WTC11 (cell line): Measurements from ENCODE around the gene MGAT5B. TPM values are rescaled to one million over a fixed set of nuclear protein-coding genes. Genes with fewer than 3 reads are reported as not detected.

Source experiments
- ATAC-seq: fragments of 200-7000 bp; cut with Tn5 transposase; 2 replicates; pipeline ENCODE4 v1.10.0; 2021; ENCODE audit warnings: mild to moderate bottlenecking, moderate library complexity
- CTCF ChIA-PET: fragments of 300-600 bp; sonication (Branson Sonifier 250); formaldehyde crosslinking; loops from one replicate; lab custom pipeline; 2021; ENCODE audit warnings: antibody characterized with exemption; lab: Charles Lee
- POLR2A ChIA-PET: fragments of 350-600 bp; sonication (Branson Sonifier 250); formaldehyde crosslinking; loops from one replicate; lab custom pipeline; 2021; ENCODE audit warnings: antibody characterized with exemption; lab: Charles Lee
- DNase-seq: peaks from one replicate; pipeline ENCODE4 v3.0.0; 2021; ENCODE audit warnings: low spot score
- H3K27ac Mint-ChIP-seq: 2 replicates; pipeline ENCODE4 v1.8.0; 2021; ENCODE audit warnings: mixed read lengths
- H3K27me3 Mint-ChIP-seq: 2 replicates; pipeline ENCODE4 v1.8.0; 2021; ENCODE audit warnings: low read depth, mild to moderate bottlenecking, moderate library complexity, mixed read lengths
- H3K36me3 Mint-ChIP-seq: 2 replicates; pipeline ENCODE4 v1.8.0; 2021; ENCODE audit warnings: mixed read lengths
- H3K4me1 Mint-ChIP-seq: 2 replicates; pipeline ENCODE4 v1.8.0; 2022; ENCODE audit warnings: mixed read lengths
- H3K4me3 Mint-ChIP-seq: 2 replicates; pipeline ENCODE4 v1.8.0; 2021; ENCODE audit warnings: mild to moderate bottlenecking, moderate library complexity, mixed read lengths
- H3K9me3 Mint-ChIP-seq: 2 replicates; pipeline ENCODE4 v1.8.0; 2021; ENCODE audit warnings: mixed read lengths
- CBFB ChIP-seq: sonication (generic); formaldehyde crosslinking; IDR thresholded peaks from 2 replicates; pipeline ENCODE4 v1.8.1; 2022; ENCODE audit warnings: mild to moderate bottlenecking, low read depth, missing genetic modification reagents
- CDX4 ChIP-seq: fragments of 250-450 bp; sonication (Bioruptor Pico); IDR thresholded peaks from 2 replicates; pipeline ENCODE4 v1.9.0; 2021; ENCODE audit warnings: moderate library complexity, mild to moderate bottlenecking, inconsistent platforms, borderline replicate concordance
- CREB1 ChIP-seq: sonication (generic); formaldehyde crosslinking; IDR thresholded peaks from 2 replicates; pipeline ENCODE4 v1.8.0; 2023; ENCODE audit warnings: mild to moderate bottlenecking, missing genetic modification reagents
- CTCF ChIP-seq: fragments of 200-600 bp; IDR thresholded peaks from 2 replicates; pipeline ENCODE4 v1.8.0; 2022; ENCODE audit warnings: antibody characterized with exemption
- GRHL2 ChIP-seq: fragments of 250-450 bp; sonication (Bioruptor Pico); IDR thresholded peaks from 2 replicates; pipeline ENCODE4 v1.8.0; 2022; ENCODE audit warnings: mild to moderate bottlenecking, moderate library complexity; ENCODE audit not compliant: insufficient replicate concordance, severe bottlenecking
- HMGA2 ChIP-seq: fragments of 250-450 bp; sonication (Bioruptor Pico); IDR thresholded peaks from 2 replicates; pipeline ENCODE4 v1.4.0; 2021; ENCODE audit warnings: mild to moderate bottlenecking, moderate library complexity
- HMGXB4 ChIP-seq: sonication (generic); formaldehyde crosslinking; IDR thresholded peaks from 2 replicates; pipeline ENCODE4 v1.8.1; 2023; ENCODE audit warnings: mild to moderate bottlenecking, moderate library complexity, missing genetic modification reagents
- JUN ChIP-seq: sonication (generic); formaldehyde crosslinking; IDR thresholded peaks from 2 replicates; pipeline ENCODE4 v1.8.0; 2023; ENCODE audit warnings: mild to moderate bottlenecking, missing genetic modification reagents
- KAT7 ChIP-seq: sonication (generic); formaldehyde crosslinking; IDR thresholded peaks from 2 replicates; pipeline ENCODE4 v1.8.1; 2023; ENCODE audit warnings: missing genetic modification reagents, mild to moderate bottlenecking, borderline replicate concordance
- NFYB ChIP-seq: sonication (generic); formaldehyde crosslinking; conservative IDR thresholded peaks from 2 replicates; pipeline ENCODE4 v1.8.0; 2022; ENCODE audit warnings: low read depth, missing genetic modification reagents
- NR2C2 ChIP-seq: sonication (generic); formaldehyde crosslinking; IDR thresholded peaks from 2 replicates; pipeline ENCODE4 v1.8.0; 2022; ENCODE audit warnings: mild to moderate bottlenecking, missing genetic modification reagents
- NR3C1 ChIP-seq: sonication (generic); formaldehyde crosslinking; conservative IDR thresholded peaks from 2 replicates; pipeline ENCODE4 v1.8.1; 2023; ENCODE audit warnings: low read depth, mild to moderate bottlenecking, missing genetic modification reagents
- ZNF138 ChIP-seq: sonication (generic); formaldehyde crosslinking; conservative IDR thresholded peaks from 2 replicates; pipeline ENCODE4 v1.8.1; 2022; ENCODE audit warnings: mild to moderate bottlenecking, moderate library complexity, missing genetic modification reagents
- ZNF219 ChIP-seq: sonication (generic); formaldehyde crosslinking; IDR thresholded peaks from 2 replicates; pipeline ENCODE4 v1.8.0; 2023; ENCODE audit warnings: missing genetic modification reagents, mild to moderate bottlenecking, borderline replicate concordance
- ZNF423 ChIP-seq: fragments of 250-450 bp; sonication (Bioruptor Pico); IDR thresholded peaks from 2 replicates; pipeline ENCODE4 v2.1.2; 2022; ENCODE audit warnings: mild to moderate bottlenecking, moderate library complexity
- total RNA-seq: library from RNA; stranded (reverse); gene quantifications from 3 replicates; pipeline ENCODE4 v1.2.3, GENCODE V29; 2021
- TF ChIP-seq, protein P1 (sequence below): sonication (generic); formaldehyde crosslinking; IDR thresholded peaks from 2 replicates; pipeline ENCODE4 v1.8.0; 2022; ENCODE audit warnings: mild to moderate bottlenecking, missing genetic modification reagents

Gene MGAT5B
- total RNA-seq, 1 experiment from 2014 or later = 11.6 TPM

DNA sequence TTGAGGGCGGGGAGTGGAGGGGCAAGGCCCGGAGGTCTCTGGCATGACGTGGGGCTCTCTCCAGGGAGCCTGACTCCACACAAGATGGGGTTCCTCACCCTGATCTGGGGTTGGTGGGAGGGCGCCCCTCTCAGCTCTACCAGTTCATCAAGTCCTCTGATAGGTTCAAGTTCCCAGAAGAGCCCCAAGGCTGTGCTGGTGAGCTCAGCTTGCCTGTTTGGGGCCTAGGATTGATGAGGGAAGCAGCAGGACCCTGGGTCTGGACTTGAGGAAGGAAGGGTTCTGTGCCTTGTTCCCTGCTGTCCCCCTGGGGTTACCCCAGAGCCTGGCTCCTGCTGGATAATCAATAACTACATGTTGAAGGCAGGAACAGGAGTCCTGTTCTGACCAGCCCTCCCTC is 3.5 kb downstream of the MGAT5B start:
- Mint-ChIP-seq H3K9me3 (peaks cover 11% of the 10 kb centered on the region), H3K4me1 (peaks cover 12% of the 10 kb centered on the region), H3K27ac (no peak overlapping the region), H3K36me3 (peaks cover 12% of the 10 kb centered on the region), H3K27me3 (peaks cover 28% of the 10 kb centered on the region), H3K4me3 (no peak overlapping the region)
- ChIA-PET POLR2A (no interaction called here), CTCF (no interaction called here)
- no peak for TF ChIP-seq ZNF423 (CRISPR knock-in tag)
- no peak for DNase-seq
- ATAC-seq = no peak

- no peak for ATAC-seq
Observed at GRCh38 chr17:76872221-76872873, 4.1 kb downstream of the MGAT5B start.

GRCh38 chr17:76872874-76873221 is 4.6 kb downstream of the MGAT5B start:
- Mint-ChIP-seq H3K27me3 (peaks cover 18% of the 10 kb centered on the region), H3K9me3 (peaks cover 11% of the 10 kb centered on the region), H3K36me3 (peaks cover 12% of the 10 kb centered on the region), H3K4me3 (no peak overlapping the region), H3K27ac (no peak overlapping the region), H3K4me1 (peaks cover under 1% of the 10 kb centered on the region)
- ATAC-seq (no peak), DNase-seq (no peak)
- TF ChIP-seq NFYB (CRISPR knock-in tag) = no peak
- TF ChIP-seq HMGA2 (CRISPR knock-in tag) = no peak
- TF ChIP-seq CTCF = no peak
- TF ChIP-seq JUN = no peak
- TF ChIP-seq ZNF138 (CRISPR knock-in tag) = no peak
- TF ChIP-seq KAT7 = no peak
- TF ChIP-seq HMGXB4 (CRISPR knock-in tag) = no peak
- TF ChIP-seq, protein P1, sequence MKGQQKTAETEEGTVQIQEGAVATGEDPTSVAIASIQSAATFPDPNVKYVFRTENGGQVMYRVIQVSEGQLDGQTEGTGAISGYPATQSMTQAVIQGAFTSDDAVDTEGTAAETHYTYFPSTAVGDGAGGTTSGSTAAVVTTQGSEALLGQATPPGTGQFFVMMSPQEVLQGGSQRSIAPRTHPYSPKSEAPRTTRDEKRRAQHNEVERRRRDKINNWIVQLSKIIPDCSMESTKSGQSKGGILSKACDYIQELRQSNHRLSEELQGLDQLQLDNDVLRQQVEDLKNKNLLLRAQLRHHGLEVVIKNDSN = no peak
- no peak for TF ChIP-seq NR3C1 (CRISPR knock-in tag)
- TF ChIP-seq CREB1 (CRISPR knock-in tag) = no peak
- TF ChIP-seq NR2C2 (CRISPR knock-in tag) = no peak
- CTCF ChIA-PET = no interaction called here
- POLR2A ChIA-PET = no interaction called here

More at GRCh38 chr17:76872221-76872873, 4.1 kb downstream of the MGAT5B start:
- Mint-ChIP-seq H3K36me3 (peaks cover 12% of the 10 kb centered on the region), H3K9me3 (peaks cover 11% of the 10 kb centered on the region), H3K27ac (no peak overlapping the region), H3K27me3 (peaks cover 23% of the 10 kb centered on the region), H3K4me1 (peaks cover 5% of the 10 kb centered on the region), H3K4me3 (no peak overlapping the region)
- ChIA-PET CTCF (no interaction called here), POLR2A (no interaction called here)
- no peak for DNase-seq
- TF ChIP-seq CBFB (CRISPR knock-in tag) (no peak), KAT7 (no peak), GRHL2 (CRISPR knock-in tag) (no peak), NFYB (CRISPR knock-in tag) (no peak)

- no peaks in the 10 kb centered on the region; the same call in 1 of the 2 replicates for H3K4me1 Mint-ChIP-seq
- no peak for ATAC-seq
- ChIA-PET CTCF (no interaction called here), POLR2A (no interaction called here)
- H3K27ac Mint-ChIP-seq = no peak overlapping the region
- H3K9me3 Mint-ChIP-seq = peaks cover 11% of the 10 kb centered on the region
- peaks cover 15% of the 10 kb centered on the region for H3K27me3 Mint-ChIP-seq
- TF ChIP-seq ZNF219 (CRISPR knock-in tag) (no peak), CDX4 (CRISPR knock-in tag) (no peak)
- no peak overlapping the region for H3K4me3 Mint-ChIP-seq
- peaks cover 12% of the 10 kb centered on the region for H3K36me3 Mint-ChIP-seq
- no peak for DNase-seq
Observed at GRCh38 chr17:76873856-76874255, 5.7 kb downstream of the MGAT5B start.
